HepG2 (cell line): ENCODE data around the gene ASF1B. TPM values are rescaled to one million over a fixed set of nuclear protein-coding genes. Genes with fewer than 3 reads are reported as not detected.

Experiments
- ATF7 ChIP-seq, 2 experiments: fragments of 450-650 bp in 1 of 2; sonication (generic) in 1 of 2; formaldehyde crosslinking in 1 of 2; IDR thresholded peaks; 2 replicates each; pipeline versions ENCODE4 v1.4.0 to v1.6.1; 2016 to 2020; ENCODE audit warnings: antibody characterized with exemption in 1 of 2, mild to moderate bottlenecking in 1 of 2, missing genetic modification reagents in 1 of 2
- CEBPG ChIP-seq: IDR thresholded peaks from 2 replicates; pipeline ENCODE4 v1.6.1; 2016
- ELF1 ChIP-seq: sonication (generic); formaldehyde crosslinking; IDR thresholded peaks from 2 replicates; pipeline ENCODE4 v1.4.0; 2020; ENCODE audit warnings: missing genetic modification reagents
- IRF1 ChIP-seq: sonication (generic); formaldehyde crosslinking; IDR thresholded peaks from 2 replicates; pipeline ENCODE4 v1.4.0; 2020; ENCODE audit warnings: low read depth, mild to moderate bottlenecking, missing genetic modification reagents
- KLF11 ChIP-seq: IDR thresholded peaks from 2 replicates; pipeline ENCODE4 v1.6.1; 2016; ENCODE audit warnings: missing compliant biosample characterization
- PRDM4 ChIP-seq: sonication (generic); formaldehyde crosslinking; IDR thresholded peaks from 2 replicates; pipeline ENCODE4 v1.9.0; 2021; ENCODE audit warnings: missing genetic modification reagents, borderline replicate concordance
- PRPF4 ChIP-seq: fragments of 200-400 bp; formaldehyde crosslinking; IDR thresholded peaks from 2 replicates; pipeline ENCODE4 v1.6.1; 2016; ENCODE audit warnings: low read length, low read depth; ENCODE audit not compliant: poor library complexity, severe bottlenecking
- SIN3B ChIP-seq: fragments of 150-350 bp; IDR thresholded peaks from 2 replicates; pipeline ENCODE4 v1.6.1; 2014; ENCODE audit warnings: low read length
- SP2 ChIP-seq: sonication (generic); formaldehyde crosslinking; IDR thresholded peaks from 2 replicates; pipeline ENCODE4 v1.5.1; 2020; ENCODE audit warnings: mild to moderate bottlenecking, missing genetic modification reagents
- SRSF9 ChIP-seq: fragments of 200-400 bp; formaldehyde crosslinking; IDR thresholded peaks from 2 replicates; pipeline ENCODE4 v1.6.1; 2018; ENCODE audit warnings: borderline replicate concordance, mild to moderate bottlenecking, low read depth, low read length; ENCODE audit not compliant: insufficient read depth, poor library complexity, severe bottlenecking
- TBX2 ChIP-seq: sonication (generic); formaldehyde crosslinking; IDR thresholded peaks from 2 replicates; pipeline ENCODE4 v1.5.0; 2020; ENCODE audit warnings: missing genetic modification reagents, mild to moderate bottlenecking, borderline replicate concordance
- TCF12 ChIP-seq, 2 experiments: fragments of 450-650 bp in 1 of 2; sonication (generic) in 1 of 2; formaldehyde crosslinking in 1 of 2; IDR thresholded peaks; 2 replicates each; pipeline versions ENCODE4 v1.6.1 to v1.8.0; 2017 to 2022; ENCODE audit warnings: antibody characterized with exemption in 1 of 2, mild to moderate bottlenecking in 1 of 2, missing genetic modification reagents in 1 of 2, moderate library complexity in 1 of 2
- TEAD3 ChIP-seq: optimal IDR thresholded peaks from 2 replicates; pipeline ENCODE3; 2016; ENCODE audit warnings: borderline replicate concordance
- TRIM22 ChIP-seq: fragments of 450-650 bp; IDR thresholded peaks from 2 replicates; pipeline ENCODE4 v1.6.1; 2017
- TSC22D2 ChIP-seq: sonication (generic); formaldehyde crosslinking; IDR thresholded peaks from 2 replicates; pipeline ENCODE4 v1.5.1; 2020; ENCODE audit warnings: missing genetic modification reagents, mild to moderate bottlenecking, borderline replicate concordance
- ZGPAT ChIP-seq: IDR thresholded peaks from 2 replicates; pipeline ENCODE4 v1.6.1; 2016; ENCODE audit warnings: mild to moderate bottlenecking
- ZNF101 ChIP-seq: sonication (generic); formaldehyde crosslinking; IDR thresholded peaks from 2 replicates; pipeline ENCODE4 v1.4.0; 2020; ENCODE audit warnings: mild to moderate bottlenecking, low read depth, missing genetic modification reagents, borderline replicate concordance
- ZNF333 ChIP-seq: sonication (generic); formaldehyde crosslinking; IDR thresholded peaks from 2 replicates; pipeline ENCODE4 v1.4.0; 2020; ENCODE audit warnings: mild to moderate bottlenecking, missing genetic modification reagents, borderline replicate concordance
- ZNF484 ChIP-seq: sonication (generic); formaldehyde crosslinking; IDR thresholded peaks from 2 replicates; pipeline ENCODE4 v1.5.1; 2020; ENCODE audit warnings: mild to moderate bottlenecking, low read depth, missing genetic modification reagents, borderline replicate concordance
- ZNF782 ChIP-seq: sonication (generic); formaldehyde crosslinking; IDR thresholded peaks from 2 replicates; pipeline ENCODE4 v1.4.0; 2020; ENCODE audit warnings: missing genetic modification reagents, mild to moderate bottlenecking, borderline replicate concordance
- polyA plus RNA-seq, 8 experiments: library from polyadenylated mRNA; depleted of rRNA in 3 of 8; stranded (reverse) in 7 of 8; unstranded in 1 of 8; fragments of >200 nt; fragmentation: Illumina TruSeq in 4 of 8; extraction: Trizol in 4 of 8; gene quantifications; 2 replicates each; pipeline versions ENCODE4 v1.2.1 to v1.2.3, GENCODE V29; 2011 to 2016; ENCODE audit warnings: low read depth in 4 of 8, missing spikeins in 1 of 8, mixed read lengths in 1 of 8; ENCODE audit not compliant: insufficient read depth in 1 of 8
- total RNA-seq, 5 experiments: library from RNA; depleted of rRNA; stranded (reverse); fragments of >200 nt; fragmentation: Illumina TruSeq; extraction: Trizol; gene quantifications; 2 replicates each; pipeline ENCODE4 v1.2.3, GENCODE V29; 2016; ENCODE audit warnings: low read depth in 1 of 5

Gene ASF1B
- total and polyA plus RNA-seq, 2 of the 13 experiments (the other 11 are each of a cell fraction or from before 2014, with no cell fraction given): 18.2 to 24.8 TPM

- TF ChIP-seq SIN3B (peak; percentile 96), SP2 (CRISPR knock-in tag) (peak; percentile 93), PRDM4 (CRISPR knock-in tag) (no peak), ATF7 (IDR thresholded peaks at IDR 0.05) (no peak), ATF7 (CRISPR knock-in tag; IDR thresholded peaks at IDR 0.05) (no peak), CEBPG (no peak), ELF1 (CRISPR knock-in tag) (peak; percentile 79), ZNF333 (CRISPR knock-in tag) (peak; percentile 75; the same call in 1 of the 2 replicates), ZGPAT (CRISPR knock-in tag) (peak; percentile 92), ZNF782 (CRISPR knock-in tag) (no peak), TSC22D2 (CRISPR knock-in tag) (peak; percentile 62; the same call in 1 of the 2 replicates), KLF11 (CRISPR knock-in tag) (no peak), PRPF4 (no peak), TRIM22 (no peak), TCF12 (IDR thresholded peaks at IDR 0.05) (no peak), TCF12 (CRISPR knock-in tag; IDR thresholded peaks at IDR 0.05) (peak; percentile 41), TBX2 (CRISPR knock-in tag) (no peak; the same call in 1 of the 2 replicates), TEAD3 (CRISPR knock-in tag) (no peak), IRF1 (CRISPR knock-in tag) (no peak; the same call in 1 of the 2 replicates), SRSF9 (no peak), ZNF484 (0 out of 2 replicates have a peak, but pooled peaks have one; percentile 10), ZNF101 (no peak)
Measured at GRCh38 chr19:14136509-14137281, at the start of gene ASF1B (continued).
